Naive thymus-derived CD4-positive, alpha-beta T cell (primary cell): ENCODE measurements around the gene HYOU1. TPM values are rescaled to one million over a fixed set of nuclear protein-coding genes. Genes with fewer than 3 reads are reported as not detected.
A peak's percentile ranks its signal among the peaks of the same experiment; 100 is the strongest.

Experiments used
- ATAC-seq: fragments of 150-1000 bp; cut with Tn5 transposase; 2 replicates; pipeline ENCODE4 v1.10.0; 2021; ENCODE audit warnings: mild to moderate bottlenecking, moderate library complexity
- CTCF ChIA-PET: fragments of 350-600 bp; sonication (Branson Sonifier 250); formaldehyde crosslinking; loops from one replicate; lab custom pipeline; 2021; ENCODE audit warnings: antibody characterized with exemption; lab: Charles Lee
- POLR2A ChIA-PET: fragments of 350-600 bp; sonication (Branson Sonifier 250); formaldehyde crosslinking; loops from one replicate; lab custom pipeline; 2021; ENCODE audit warnings: antibody characterized with exemption, inconsistent platforms; lab: Charles Lee
- DNase-seq, 9 donors: peaks; one replicate each; pipeline versions ENCODE4 v3.0.0 to v3.0.0-alpha.2; 2020 to 2022; ENCODE audit warnings: mixed read lengths in 1 of 9
- H3K27ac ChIP-seq: one replicate; pipeline ENCODE4 v1.7.0; 2013; ENCODE audit warnings: mild to moderate bottlenecking, low read depth, low read length, moderate library complexity
- H3K27me3 ChIP-seq, 2 donors: one replicate each; pipeline ENCODE4 v1.7.0; 2013; ENCODE audit warnings: low read length in 2 of 2, mild to moderate bottlenecking in 2 of 2, moderate library complexity in 2 of 2; ENCODE audit not compliant: control insufficient read depth in 2 of 2, insufficient read depth in 2 of 2
- H3K36me3 ChIP-seq, 3 experiments: 1 replicate in 2 of 3; 2 replicates in 1 of 3; pipeline ENCODE4 v1.7.0; 2013; ENCODE audit warnings: low read length in 3 of 3, mild to moderate bottlenecking in 3 of 3, moderate library complexity in 1 of 3; ENCODE audit not compliant: insufficient read depth in 3 of 3, control insufficient read depth in 2 of 3
- H3K4me1 ChIP-seq, 2 donors: one replicate each; pipeline ENCODE4 v1.7.0; 2013; ENCODE audit warnings: low read length in 2 of 2, mild to moderate bottlenecking in 2 of 2, moderate library complexity in 1 of 2; ENCODE audit not compliant: control insufficient read depth in 2 of 2, insufficient read depth in 2 of 2
- H3K4me3 ChIP-seq: 2 replicates; pipeline ENCODE4 v1.7.0; 2013; ENCODE audit warnings: mild to moderate bottlenecking, low read length
- H3K9me3 ChIP-seq, 3 experiments: 1 replicate in 2 of 3; 2 replicates in 1 of 3; pipeline ENCODE4 v1.7.0; 2013; ENCODE audit warnings: low read length in 3 of 3; ENCODE audit not compliant: control insufficient read depth in 2 of 3
- H3K27ac Mint-ChIP-seq, 9 donors: one replicate each; pipeline ENCODE4 v1.8.0; 2020 to 2022; ENCODE audit warnings: mixed read lengths in 9 of 9, mild to moderate bottlenecking in 8 of 9, moderate library complexity in 5 of 9, inconsistent platforms in 2 of 9
- H3K27me3 Mint-ChIP-seq, 5 donors: one replicate each; pipeline ENCODE4 v1.8.0; 2021 to 2022; ENCODE audit warnings: mixed read lengths in 5 of 5, mild to moderate bottlenecking in 1 of 5
- H3K36me3 Mint-ChIP-seq, 5 donors: one replicate each; pipeline ENCODE4 v1.8.0; 2020 to 2022; ENCODE audit warnings: mixed read lengths in 5 of 5, mild to moderate bottlenecking in 3 of 5, inconsistent platforms in 1 of 5
- H3K4me1 Mint-ChIP-seq, 7 donors: one replicate each; pipeline ENCODE4 v1.8.0; 2020 to 2022; ENCODE audit warnings: mixed read lengths in 7 of 7, mild to moderate bottlenecking in 3 of 7, inconsistent platforms in 1 of 7
- H3K4me3 Mint-ChIP-seq, 10 donors: one replicate each; pipeline ENCODE4 v1.8.0; 2020 to 2022; ENCODE audit warnings: mild to moderate bottlenecking in 10 of 10, mixed read lengths in 10 of 10, moderate library complexity in 6 of 10, inconsistent platforms in 2 of 10
- H3K9me3 Mint-ChIP-seq, 11 donors: one replicate each; pipeline ENCODE4 v1.8.0; 2020 to 2022; ENCODE audit warnings: mixed read lengths in 11 of 11, mild to moderate bottlenecking in 4 of 11, inconsistent platforms in 1 of 11, moderate library complexity in 1 of 11
- intact Hi-C, 2 donors: fragments of 100-400 bp; cut with micrococcal nuclease; formaldehyde crosslinking; loops; one replicate each; pipeline ENCODE4 v1.15.1; 2023
- polyA plus RNA-seq, 2 donors: library from polyadenylated mRNA; unstranded; fragments of 300-500 nt; fragmentation: Illumina TruSeq; gene quantifications; one replicate each; pipeline ENCODE4 v1.2.3, GENCODE V29; 2021
- total RNA-seq, 6 experiments: library from RNA in 5 of 6; stranded (reverse) in 5 of 6; gene quantifications; 1 replicate in 5 of 6; 2 replicates in 1 of 6; pipeline ENCODE4 v1.2.3 and lab custom pipeline; 2021 to 2026

Gene HYOU1
- total and polyA plus RNA-seq, 7 experiments from 2014 or later = 11.3 to 198 (median 89.9) TPM

DNA sequence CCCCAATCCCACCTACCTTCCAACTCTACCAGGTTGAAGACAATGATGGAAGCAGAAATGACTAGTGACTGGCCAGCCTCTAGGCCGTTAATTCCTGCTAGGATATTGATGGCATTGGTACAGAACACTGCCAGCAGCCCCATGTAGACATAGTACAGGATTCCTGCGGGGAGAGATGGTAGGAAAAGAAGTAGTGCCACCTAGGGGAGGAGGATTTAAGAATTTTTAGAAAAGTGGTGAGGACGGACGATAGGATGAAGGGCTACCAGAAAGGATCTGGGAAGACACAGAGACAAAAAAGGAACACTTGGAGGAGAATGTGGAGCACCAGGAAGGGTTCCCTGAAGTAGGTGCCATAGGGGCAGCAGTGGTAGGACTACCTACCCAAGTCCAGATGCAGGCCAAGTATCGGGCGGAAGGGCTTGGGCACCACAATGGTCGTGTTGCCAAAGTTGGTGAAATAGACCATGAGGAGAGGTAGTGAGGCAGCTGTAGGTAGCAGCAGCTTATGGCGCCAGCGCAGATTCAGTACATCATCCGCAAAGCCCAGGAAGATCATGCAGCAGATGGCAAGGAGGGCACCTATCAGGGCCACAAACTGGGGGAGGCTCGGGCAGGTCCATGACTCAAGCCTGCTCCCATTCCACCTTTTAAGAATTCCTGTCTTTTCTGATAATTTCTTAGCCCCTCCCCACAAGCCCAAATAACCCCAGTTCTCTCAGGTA, 43.4 kb upstream of the HYOU1 start:
- peaks cover 18 to 64% (median 47%) of the 10 kb centered on the region in 7 donors for H3K4me1 Mint-ChIP-seq

DNA sequence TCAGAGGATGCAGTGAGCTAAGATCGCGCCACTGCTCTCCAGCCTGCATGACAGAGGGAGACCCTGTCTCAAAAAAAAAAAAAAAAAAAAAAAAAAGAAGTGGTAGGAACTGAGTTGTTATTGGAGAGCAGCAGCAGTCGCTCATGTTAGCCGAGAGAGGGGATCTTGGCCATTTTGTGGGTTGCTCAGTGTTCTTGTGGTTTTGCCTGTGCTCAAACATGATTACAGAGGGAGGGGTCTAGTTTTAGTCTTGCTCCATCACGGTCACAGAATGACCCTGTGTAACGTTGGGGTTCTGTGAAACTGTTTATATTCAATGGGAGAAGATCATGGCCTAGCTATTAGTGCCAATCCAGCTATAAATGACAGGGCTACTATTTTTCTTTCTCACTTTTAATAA, 42.7 kb upstream of the HYOU1 start:
- peaks cover 4 to 19% (median 15%) of the 10 kb centered on the region in 5 donors for H3K36me3 Mint-ChIP-seq
- no peak for DNase-seq
- peak overlapping the region in 5 of 9 donors; percentile 18 to 99 (median 89) for H3K27ac Mint-ChIP-seq
- H3K4me3 ChIP-seq = no peak overlapping the region
- ChIA-PET CTCF (interaction anchor here (1.1 to 1.2 kb wide), 2 partner anchors 16 to 237 kb away, joined by 3 to 4 read pairs; no protein-coding TSS in a partner anchor), POLR2A (interaction anchor here (0.6 to 20.2 kb wide), 7 partner anchors 13 to 467 kb away, joined by 3 to 435 read pairs (median 5); partner anchors contain the start of genes HINFP, HMBS and VPS11)
- intact Hi-C loops = loop anchor here (2.0 to 5.0 kb wide), 6 partner anchors 15 to 1867 kb away; partner anchors contain the start of genes BCL9L (in 1 of the 2), CENATAC (in 1 of the 2), DDX6 (in 1 of the 2) and HMBS (in 1 of the 2)
- peaks cover 21 to 26% of the 10 kb centered on the region in 2 donors for H3K4me1 ChIP-seq
- peak overlapping the region in 9 of 10 donors; percentile 23 to 100 (median 96) for H3K4me3 Mint-ChIP-seq
- no peaks in the 10 kb centered on the region for H3K27me3 ChIP-seq
- H3K9me3 Mint-ChIP-seq = peaks cover 0 to 6% (median 0%) of the 10 kb centered on the region in 11 donors
- ATAC-seq = no peak
- peaks cover 9 to 21% (median 17%) of the 10 kb centered on the region in 3 experiments for H3K36me3 ChIP-seq
- peaks cover 13 to 61% (median 44%) of the 10 kb centered on the region in 7 donors for H3K4me1 Mint-ChIP-seq
- no peak overlapping the region for H3K27ac ChIP-seq
- H3K27me3 Mint-ChIP-seq = peaks cover 0 to 3% (median 0%) of the 10 kb centered on the region in 5 donors
- H3K9me3 ChIP-seq = no peaks in the 10 kb centered on the region

More for the DNA sequence above, 43.4 kb upstream of the HYOU1 start:
- intact Hi-C loops = loop anchor here (2.0 to 5.0 kb wide), 6 partner anchors 16 to 1868 kb away; partner anchors contain the start of genes BCL9L (in 1 of the 2), CENATAC (in 1 of the 2), DDX6 (in 1 of the 2) and HMBS (in 1 of the 2)
- no peaks in the 10 kb centered on the region for H3K9me3 ChIP-seq
- Mint-ChIP-seq H3K9me3 (peaks cover 0 to 2% (median 0%) of the 10 kb centered on the region in 11 donors), H3K4me3 (peak overlapping the region; percentile 91 to 100 (median 96)), H3K27ac (peak overlapping the region; percentile 53 to 99 (median 81)), H3K27me3 (peaks cover 0 to 2% (median 0%) of the 10 kb centered on the region in 5 donors), H3K36me3 (peaks cover 4 to 17% (median 13%) of the 10 kb centered on the region in 5 donors)
- H3K27ac ChIP-seq = peak overlapping the region; percentile 95
- no peaks in the 10 kb centered on the region for H3K27me3 ChIP-seq
- ChIA-PET CTCF (interaction anchor here (1.2 kb wide), 1 partner anchor 16 kb away, joined by 4 read pairs; no protein-coding TSS in a partner anchor), POLR2A (interaction anchor here (1.3 to 20.2 kb wide), 3 partner anchors 14 to 33 kb away, joined by 3 to 435 read pairs (median 10); partner anchors contain the start of genes HINFP and VPS11)
- ATAC-seq (no peak), DNase-seq (no peak)
- peaks cover 21 to 26% of the 10 kb centered on the region in 2 donors for H3K4me1 ChIP-seq
- peaks cover 9 to 21% (median 17%) of the 10 kb centered on the region in 3 experiments for H3K36me3 ChIP-seq
- H3K4me3 ChIP-seq = peak overlapping the region; percentile 79

DNA sequence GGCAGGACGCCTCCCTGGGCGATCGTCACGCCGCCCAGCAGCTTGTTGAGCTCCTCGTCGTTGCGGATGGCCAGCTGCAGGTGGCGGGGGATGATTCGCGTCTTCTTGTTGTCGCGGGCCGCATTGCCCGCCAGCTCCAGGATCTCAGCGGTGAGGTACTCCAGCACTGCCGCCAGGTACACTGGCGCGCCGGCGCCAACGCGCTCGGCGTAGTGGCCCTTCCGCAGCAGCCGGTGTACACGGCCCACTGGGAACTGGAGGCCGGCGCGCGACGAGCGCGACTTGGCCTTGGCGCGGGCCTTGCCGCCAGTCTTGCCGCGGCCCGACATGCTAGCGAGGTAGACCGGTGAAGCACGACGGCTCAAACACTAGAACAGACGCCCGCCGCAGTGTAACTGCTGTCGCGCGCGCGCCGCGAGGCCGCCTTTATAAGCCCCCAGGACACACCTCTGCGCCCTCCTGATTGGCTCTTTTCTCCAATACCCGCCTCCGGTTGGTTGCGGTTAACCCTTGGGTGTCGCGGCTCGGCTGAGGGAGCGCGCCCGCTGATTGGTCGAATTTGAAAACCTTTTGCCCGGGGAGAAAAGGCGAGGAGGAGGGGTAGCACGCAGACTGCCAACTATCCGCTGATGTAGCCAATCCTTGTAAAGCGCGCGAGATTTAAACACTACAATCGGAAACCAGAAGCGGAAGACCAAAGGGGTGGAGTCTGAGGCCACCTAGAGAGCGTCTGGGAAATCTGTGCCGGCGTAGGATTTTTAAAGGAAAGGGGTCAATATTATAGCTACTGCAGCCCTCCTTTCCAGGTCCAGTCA, 38.3 kb upstream of the HYOU1 start:
- Mint-ChIP-seq H3K4me3 (peak overlapping the region; percentile 90 to 97 (median 93)), H3K27me3 (peaks cover 0 to 3% (median 0%) of the 10 kb centered on the region in 5 donors), H3K4me1 (peaks cover 20 to 67% (median 37%) of the 10 kb centered on the region in 7 donors), H3K27ac (peak overlapping the region; percentile 82 to 96 (median 88)), H3K36me3 (peaks cover 4 to 40% (median 15%) of the 10 kb centered on the region in 5 donors), H3K9me3 (peaks cover 0 to 6% (median 0%) of the 10 kb centered on the region in 11 donors)
- H3K4me1 ChIP-seq = peaks cover 11 to 23% of the 10 kb centered on the region in 2 donors
- ATAC-seq = peak; percentile 93
- intact Hi-C loops = loop anchor here (1.0 to 2.0 kb wide), 19 partner anchors 10 to 736 kb away; partner anchors contain the start of genes ABCG4 (in 2 of the 2), C2CD2L (in 2 of the 2), HINFP (in 2 of the 2) and HYOU1 (in 2 of the 2)
- H3K4me3 ChIP-seq = peak overlapping the region; percentile 94
- POLR2A ChIA-PET = interaction anchor here (0.6 to 20.2 kb wide), 32 partner anchors 8 to 685 kb away, joined by 3 to 435 read pairs (median 4); partner anchors contain the start of genes C2CD2L, CBL, CENATAC and HINFP
- no peaks in the 10 kb centered on the region for H3K27me3 ChIP-seq
- peaks cover 9 to 21% (median 17%) of the 10 kb centered on the region in 3 experiments for H3K36me3 ChIP-seq
- DNase-seq = peak; percentile 96 to 100 (median 100)
- CTCF ChIA-PET = interaction anchor here (0.6 to 1.6 kb wide), 7 partner anchors 10 to 870 kb away, joined by 3 to 6 read pairs (median 3); partner anchors contain the start of genes C2CD2L, HINFP, JAML and VPS11
- H3K27ac ChIP-seq = peak overlapping the region; percentile 75
- no peaks in the 10 kb centered on the region for H3K9me3 ChIP-seq

DNA sequence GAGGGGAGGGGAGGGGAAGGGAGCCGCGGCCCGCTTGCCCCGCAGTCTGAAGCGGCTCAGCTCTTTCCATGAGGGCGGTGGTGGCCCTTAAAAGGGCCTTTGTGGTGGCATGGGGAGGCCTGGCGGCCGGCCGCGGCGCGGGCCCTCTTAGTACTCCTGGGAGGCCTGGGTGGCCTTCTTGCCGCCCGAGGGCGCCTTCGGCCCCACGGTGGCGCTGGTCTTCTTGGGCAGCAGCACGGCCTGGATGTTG, 37.7 kb upstream of the HYOU1 start:
- Histone ChIP-seq H3K9me3 (no peaks in the 10 kb centered on the region), H3K36me3 (peaks cover 9 to 21% (median 17%) of the 10 kb centered on the region in 3 experiments), H3K27ac (peak overlapping the region; percentile 75), H3K4me1 (peaks cover 7 to 21% of the 10 kb centered on the region in 2 donors), H3K4me3 (peak overlapping the region; percentile 94), H3K27me3 (no peaks in the 10 kb centered on the region)
- Mint-ChIP-seq H3K9me3 (peaks cover 0 to 6% (median 0%) of the 10 kb centered on the region in 11 donors), H3K4me1 (peaks cover 16 to 65% (median 32%) of the 10 kb centered on the region in 7 donors), H3K4me3 (peak overlapping the region; percentile 90 to 97 (median 93)), H3K27ac (peak overlapping the region; percentile 82 to 96 (median 88)), H3K36me3 (peaks cover 4 to 40% (median 15%) of the 10 kb centered on the region in 5 donors), H3K27me3 (peaks cover 0 to 3% (median 0%) of the 10 kb centered on the region in 5 donors)
- ChIA-PET CTCF (interaction anchor here (0.6 to 1.6 kb wide), 5 partner anchors 9 to 28 kb away, joined by 3 to 6 read pairs (median 5); partner anchors contain the start of genes C2CD2L, HINFP and VPS11), POLR2A (interaction anchor here (0.6 to 20.2 kb wide), 30 partner anchors 9 to 685 kb away, joined by 3 to 435 read pairs (median 4); partner anchors contain the start of genes ABCG4, C2CD2L, CBL and CENATAC)
- ATAC-seq (peak; percentile 63), DNase-seq (peak in 2 of 9 donors; percentile 57 to 75)
- intact Hi-C loops = loop anchor here (1.0 to 2.0 kb wide), 20 partner anchors 8 to 736 kb away; partner anchors contain the start of genes ABCG4 (in 2 of the 2), C2CD2L (in 2 of the 2), HINFP (in 2 of the 2) and HYOU1 (in 2 of the 2)

DNA sequence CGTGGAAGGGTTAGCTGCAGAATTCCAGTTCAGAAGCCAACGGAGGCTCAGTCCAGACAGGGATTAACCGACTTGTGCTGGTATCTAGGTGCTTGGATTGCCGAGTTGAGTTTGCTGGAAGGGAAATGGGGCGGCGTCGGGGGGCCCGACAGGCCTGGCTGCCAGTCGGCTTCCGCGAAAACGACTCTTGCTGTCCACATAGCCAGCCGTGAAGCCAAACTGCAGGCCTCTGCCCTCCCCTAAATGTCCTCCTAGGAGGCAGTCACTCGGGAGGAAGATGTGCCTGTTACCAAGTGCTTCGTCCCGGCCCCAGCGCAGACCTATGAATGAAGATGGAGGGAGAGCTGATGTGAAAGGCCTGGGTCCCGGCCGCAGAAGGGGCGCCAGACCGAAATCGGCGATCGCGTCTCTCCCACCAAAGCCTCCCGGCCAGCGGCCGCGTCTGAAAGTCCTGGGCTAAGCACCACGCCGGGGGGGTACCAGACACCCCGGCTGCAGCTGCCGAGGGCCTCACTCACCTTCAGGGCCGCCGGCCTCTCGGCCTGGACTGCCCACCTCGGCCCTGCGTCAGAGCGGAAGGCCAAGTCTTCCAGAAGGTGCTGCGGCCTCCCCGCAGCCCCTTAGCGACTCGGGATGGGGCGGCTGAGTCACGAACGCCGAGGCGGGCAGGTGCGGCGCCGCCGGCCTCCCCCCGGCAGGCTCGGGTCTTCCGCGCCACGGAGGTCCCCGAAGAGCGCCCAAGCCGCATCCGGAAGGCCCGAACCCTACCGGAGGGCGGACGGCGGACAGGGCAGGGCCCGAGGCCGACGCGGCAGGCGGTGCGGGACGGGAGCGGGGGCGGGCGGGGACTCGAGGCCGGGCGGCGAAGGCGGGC, 37.2 kb upstream of the HYOU1 start:
- POLR2A ChIA-PET = interaction anchor here (0.6 to 20.2 kb wide), 34 partner anchors 9 to 684 kb away, joined by 3 to 435 read pairs (median 4); partner anchors contain the start of genes ABCG4, C2CD2L, CBL and CENATAC
- no peaks in the 10 kb centered on the region for H3K27me3 ChIP-seq
- CTCF ChIA-PET = interaction anchor here (1.0 to 1.6 kb wide), 5 partner anchors 9 to 102 kb away, joined by 3 to 6 read pairs (median 5); partner anchors contain the start of genes HINFP and VPS11
- Mint-ChIP-seq H3K9me3 (peaks cover 0 to 6% (median 0%) of the 10 kb centered on the region in 11 donors), H3K27ac (peak overlapping the region; percentile 82 to 96 (median 88)), H3K36me3 (peaks cover 4 to 40% (median 15%) of the 10 kb centered on the region in 5 donors), H3K27me3 (peaks cover 0 to 3% (median 0%) of the 10 kb centered on the region in 5 donors), H3K4me3 (peak overlapping the region; percentile 90 to 97 (median 93)), H3K4me1 (peaks cover 16 to 64% (median 30%) of the 10 kb centered on the region in 7 donors)
- peak overlapping the region; percentile 94 for H3K4me3 ChIP-seq
- intact Hi-C loops = loop anchor here (1.0 to 2.0 kb wide), 5 partner anchors 8 to 735 kb away; partner anchors contain the start of genes ABCG4 (in 1 of the 2), RPS25 (in 1 of the 2), TRAPPC4 (in 1 of the 2) and UBE4A (in 1 of the 2)
- H3K9me3 ChIP-seq = no peaks in the 10 kb centered on the region
- peaks cover 7 to 21% of the 10 kb centered on the region in 2 donors for H3K4me1 ChIP-seq
- DNase-seq (peak in 5 of 9 donors; percentile 27 to 67 (median 36)), ATAC-seq (no peak)
- H3K36me3 ChIP-seq = peaks cover 9 to 21% (median 17%) of the 10 kb centered on the region in 3 experiments
- peak overlapping the region; percentile 75 for H3K27ac ChIP-seq
